ENCODE results near the gene DEGS1. TPM values are rescaled to one million over a fixed set of nuclear protein-coding genes. Genes with fewer than 3 reads are reported as not detected.
A peak's percentile ranks its signal among the peaks of the same experiment; 100 is the strongest.

Gene DEGS1
- total and polyA plus RNA-seq, 10 of the 15 experiments (the other 5 are each of a cell fraction or from before 2014, with no cell fraction given): 16.5 to 133 (median 46.0) TPM

GRCh38 chr1:224182866-224183590, at the start of gene DEGS1 (continued):
- TF ChIP-seq, protein P1, sequence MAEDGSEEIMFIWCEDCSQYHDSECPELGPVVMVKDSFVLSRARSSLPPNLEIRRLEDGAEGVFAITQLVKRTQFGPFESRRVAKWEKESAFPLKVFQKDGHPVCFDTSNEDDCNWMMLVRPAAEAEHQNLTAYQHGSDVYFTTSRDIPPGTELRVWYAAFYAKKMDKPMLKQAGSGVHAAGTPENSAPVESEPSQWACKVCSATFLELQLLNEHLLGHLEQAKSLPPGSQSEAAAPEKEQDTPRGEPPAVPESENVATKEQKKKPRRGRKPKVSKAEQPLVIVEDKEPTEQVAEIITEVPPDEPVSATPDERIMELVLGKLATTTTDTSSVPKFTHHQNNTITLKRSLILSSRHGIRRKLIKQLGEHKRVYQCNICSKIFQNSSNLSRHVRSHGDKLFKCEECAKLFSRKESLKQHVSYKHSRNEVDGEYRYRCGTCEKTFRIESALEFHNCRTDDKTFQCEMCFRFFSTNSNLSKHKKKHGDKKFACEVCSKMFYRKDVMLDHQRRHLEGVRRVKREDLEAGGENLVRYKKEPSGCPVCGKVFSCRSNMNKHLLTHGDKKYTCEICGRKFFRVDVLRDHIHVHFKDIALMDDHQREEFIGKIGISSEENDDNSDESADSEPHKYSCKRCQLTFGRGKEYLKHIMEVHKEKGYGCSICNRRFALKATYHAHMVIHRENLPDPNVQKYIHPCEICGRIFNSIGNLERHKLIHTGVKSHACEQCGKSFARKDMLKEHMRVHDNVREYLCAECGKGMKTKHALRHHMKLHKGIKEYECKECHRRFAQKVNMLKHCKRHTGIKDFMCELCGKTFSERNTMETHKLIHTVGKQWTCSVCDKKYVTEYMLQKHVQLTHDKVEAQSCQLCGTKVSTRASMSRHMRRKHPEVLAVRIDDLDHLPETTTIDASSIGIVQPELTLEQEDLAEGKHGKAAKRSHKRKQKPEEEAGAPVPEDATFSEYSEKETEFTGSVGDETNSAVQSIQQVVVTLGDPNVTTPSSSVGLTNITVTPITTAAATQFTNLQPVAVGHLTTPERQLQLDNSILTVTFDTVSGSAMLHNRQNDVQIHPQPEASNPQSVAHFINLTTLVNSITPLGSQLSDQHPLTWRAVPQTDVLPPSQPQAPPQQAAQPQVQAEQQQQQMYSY (CRISPR knock-in tag; IDR thresholded peaks at IDR 0.05): no peak
- TF ChIP-seq BCL3 (IDR thresholded peaks at IDR 0.05; ENCODE audit: borderline replicate concordance, insufficient read depth, low read depth, low read length, poor library complexity, severe bottlenecking) (peak; percentile 18), POLR2AphosphoS2 (IDR thresholded peaks at IDR 0.05; ENCODE audit: low read depth, low read length) (peak; percentile 84; the same call in 1 of the 2 replicates), SMAD5 (IDR thresholded peaks at IDR 0.05; ENCODE audit: low read depth) (no peak; the same call in 1 of the 2 replicates), POLR2A (IDR thresholded peaks at IDR 0.05; ENCODE audit: low read depth, low read length) (peak; percentile 97), SIN3A (IDR thresholded peaks at IDR 0.05; ENCODE audit: low read depth, low read length) (peak; percentile 39), CUX1 (IDR thresholded peaks at IDR 0.05; ENCODE audit: insufficient replicate concordance, low read depth, low read length) (peak; percentile 38), NR2F1 (conservative IDR thresholded peaks at IDR 0.05) (peak; percentile 70), FOXM1 (IDR thresholded peaks at IDR 0.05; ENCODE audit: low read depth, low read length) (0 out of 2 replicates have a peak, but pooled peaks have one; percentile 3), EGR1 (IDR thresholded peaks at IDR 0.05; ENCODE audit: borderline replicate concordance in 1 of 2, low read depth in 2 of 2, low read length in 2 of 2) (peak in 1 of 2 experiments; percentile 92; a peak in 2 of 3 replicates), BHLHE40 (IDR thresholded peaks at IDR 0.05; ENCODE audit: borderline replicate concordance in 1 of 2, low read depth in 2 of 2, low read length in 1 of 2) (peak; percentile 16 to 64; a peak in 3 of 4 replicates), MTA2 (IDR thresholded peaks at IDR 0.05; ENCODE audit: low read depth) (peak; percentile 68), ZBED1 (IDR thresholded peaks at IDR 0.05; ENCODE audit: borderline replicate concordance) (no peak), NBN (IDR thresholded peaks at IDR 0.05) (peak; percentile 57; the same call in 1 of the 2 replicates), SMARCA5 (IDR thresholded peaks at IDR 0.05) (peak; percentile 80), ZNF207 (IDR thresholded peaks at IDR 0.05; ENCODE audit: borderline replicate concordance) (peak; percentile 81)
- TF ChIP-seq, protein P2, sequence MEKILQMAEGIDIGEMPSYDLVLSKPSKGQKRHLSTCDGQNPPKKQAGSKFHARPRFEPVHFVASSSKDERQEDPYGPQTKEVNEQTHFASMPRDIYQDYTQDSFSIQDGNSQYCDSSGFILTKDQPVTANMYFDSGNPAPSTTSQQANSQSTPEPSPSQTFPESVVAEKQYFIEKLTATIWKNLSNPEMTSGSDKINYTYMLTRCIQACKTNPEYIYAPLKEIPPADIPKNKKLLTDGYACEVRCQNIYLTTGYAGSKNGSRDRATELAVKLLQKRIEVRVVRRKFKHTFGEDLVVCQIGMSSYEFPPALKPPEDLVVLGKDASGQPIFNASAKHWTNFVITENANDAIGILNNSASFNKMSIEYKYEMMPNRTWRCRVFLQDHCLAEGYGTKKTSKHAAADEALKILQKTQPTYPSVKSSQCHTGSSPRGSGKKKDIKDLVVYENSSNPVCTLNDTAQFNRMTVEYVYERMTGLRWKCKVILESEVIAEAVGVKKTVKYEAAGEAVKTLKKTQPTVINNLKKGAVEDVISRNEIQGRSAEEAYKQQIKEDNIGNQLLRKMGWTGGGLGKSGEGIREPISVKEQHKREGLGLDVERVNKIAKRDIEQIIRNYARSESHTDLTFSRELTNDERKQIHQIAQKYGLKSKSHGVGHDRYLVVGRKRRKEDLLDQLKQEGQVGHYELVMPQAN (conservative IDR thresholded peaks at IDR 0.05): peak; percentile 75
